ENCODE results near the gene DPP6.

DPP6 gene

DNA sequence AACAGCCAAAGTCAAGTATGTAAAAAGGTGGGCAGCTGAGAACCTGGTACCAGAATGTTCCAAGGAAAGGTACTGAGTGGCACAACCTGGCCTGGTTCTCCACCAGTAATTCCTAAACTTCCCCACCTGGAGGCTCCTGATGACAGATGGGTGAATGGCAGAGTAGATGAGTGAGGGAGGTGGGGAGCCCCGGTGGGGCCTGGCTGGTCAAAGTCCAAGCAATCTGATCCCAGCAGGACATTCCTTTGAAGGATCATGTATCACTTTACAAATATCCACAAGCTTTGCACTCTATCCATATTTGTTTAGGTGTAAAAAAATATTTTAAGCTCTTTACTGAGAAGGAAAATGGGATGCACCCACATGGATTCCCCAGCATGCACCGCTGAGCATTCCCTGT is 250.2 kb downstream of the DPP6 start:
- TF ChIP-seq EGR1 (IDR thresholded peaks at IDR 0.05) (no peak), TCF12 (IDR thresholded peaks at IDR 0.05; ENCODE audit: low read depth) (no peak), YY1 (IDR thresholded peaks at IDR 0.05; ENCODE audit: low read depth) (no peak), MAX (IDR thresholded peaks at IDR 0.05) (no peak), RAD21 (IDR thresholded peaks at IDR 0.05; ENCODE audit: low read depth) (no peak), CEBPB (IDR thresholded peaks at IDR 0.05) (no peak), TEAD4 (IDR thresholded peaks at IDR 0.05) (no peak)
- TF ChIP-seq, protein P1, sequence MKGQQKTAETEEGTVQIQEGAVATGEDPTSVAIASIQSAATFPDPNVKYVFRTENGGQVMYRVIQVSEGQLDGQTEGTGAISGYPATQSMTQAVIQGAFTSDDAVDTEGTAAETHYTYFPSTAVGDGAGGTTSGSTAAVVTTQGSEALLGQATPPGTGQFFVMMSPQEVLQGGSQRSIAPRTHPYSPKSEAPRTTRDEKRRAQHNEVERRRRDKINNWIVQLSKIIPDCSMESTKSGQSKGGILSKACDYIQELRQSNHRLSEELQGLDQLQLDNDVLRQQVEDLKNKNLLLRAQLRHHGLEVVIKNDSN (IDR thresholded peaks at IDR 0.05), result no peak
- TF ChIP-seq, protein P2, sequence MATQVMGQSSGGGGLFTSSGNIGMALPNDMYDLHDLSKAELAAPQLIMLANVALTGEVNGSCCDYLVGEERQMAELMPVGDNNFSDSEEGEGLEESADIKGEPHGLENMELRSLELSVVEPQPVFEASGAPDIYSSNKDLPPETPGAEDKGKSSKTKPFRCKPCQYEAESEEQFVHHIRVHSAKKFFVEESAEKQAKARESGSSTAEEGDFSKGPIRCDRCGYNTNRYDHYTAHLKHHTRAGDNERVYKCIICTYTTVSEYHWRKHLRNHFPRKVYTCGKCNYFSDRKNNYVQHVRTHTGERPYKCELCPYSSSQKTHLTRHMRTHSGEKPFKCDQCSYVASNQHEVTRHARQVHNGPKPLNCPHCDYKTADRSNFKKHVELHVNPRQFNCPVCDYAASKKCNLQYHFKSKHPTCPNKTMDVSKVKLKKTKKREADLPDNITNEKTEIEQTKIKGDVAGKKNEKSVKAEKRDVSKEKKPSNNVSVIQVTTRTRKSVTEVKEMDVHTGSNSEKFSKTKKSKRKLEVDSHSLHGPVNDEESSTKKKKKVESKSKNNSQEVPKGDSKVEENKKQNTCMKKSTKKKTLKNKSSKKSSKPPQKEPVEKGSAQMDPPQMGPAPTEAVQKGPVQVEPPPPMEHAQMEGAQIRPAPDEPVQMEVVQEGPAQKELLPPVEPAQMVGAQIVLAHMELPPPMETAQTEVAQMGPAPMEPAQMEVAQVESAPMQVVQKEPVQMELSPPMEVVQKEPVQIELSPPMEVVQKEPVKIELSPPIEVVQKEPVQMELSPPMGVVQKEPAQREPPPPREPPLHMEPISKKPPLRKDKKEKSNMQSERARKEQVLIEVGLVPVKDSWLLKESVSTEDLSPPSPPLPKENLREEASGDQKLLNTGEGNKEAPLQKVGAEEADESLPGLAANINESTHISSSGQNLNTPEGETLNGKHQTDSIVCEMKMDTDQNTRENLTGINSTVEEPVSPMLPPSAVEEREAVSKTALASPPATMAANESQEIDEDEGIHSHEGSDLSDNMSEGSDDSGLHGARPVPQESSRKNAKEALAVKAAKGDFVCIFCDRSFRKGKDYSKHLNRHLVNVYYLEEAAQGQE (IDR thresholded peaks at IDR 0.05; ENCODE audit: low read depth), result no peak

GRCh38 chr7:154304231-154304630 is 252.0 kb downstream of the DPP6 start:
- TF ChIP-seq EGR1 (IDR thresholded peaks at IDR 0.05), result no peak
- no peak for TF ChIP-seq ZBTB7A (IDR thresholded peaks at IDR 0.05; ENCODE audit: low read depth)
- TF ChIP-seq TEAD4 (IDR thresholded peaks at IDR 0.05), result no peak
- TF ChIP-seq, protein P2 (IDR thresholded peaks at IDR 0.05; ENCODE audit: low read depth), result no peak
- TF ChIP-seq EP300 (IDR thresholded peaks at IDR 0.05; ENCODE audit: borderline replicate concordance), result no peak
- no peak for TF ChIP-seq TAF1 (IDR thresholded peaks at IDR 0.05; ENCODE audit: low read depth)
- no peak for TF ChIP-seq CEBPB (IDR thresholded peaks at IDR 0.05)
- no peak for TF ChIP-seq NFIC (IDR thresholded peaks at IDR 0.05)
- TF ChIP-seq CREB1 (IDR thresholded peaks at IDR 0.05; ENCODE audit: low read depth), result no peak
- TF ChIP-seq, protein P1 (IDR thresholded peaks at IDR 0.05), result no peak
- TF ChIP-seq TCF12 (IDR thresholded peaks at IDR 0.05; ENCODE audit: low read depth), result no peak
- TF ChIP-seq FOXM1 (IDR thresholded peaks at IDR 0.05; ENCODE audit: borderline replicate concordance, low read depth), result no peak
- TF ChIP-seq YY1 (IDR thresholded peaks at IDR 0.05; ENCODE audit: low read depth), result no peak
- TF ChIP-seq RAD21 (IDR thresholded peaks at IDR 0.05; ENCODE audit: low read depth), result no peak
- TF ChIP-seq MAX (IDR thresholded peaks at IDR 0.05), result no peak

GRCh38 chr7:154304740-154305700 is 252.8 kb downstream of the DPP6 start:
- TF ChIP-seq, protein P2 (IDR thresholded peaks at IDR 0.05; ENCODE audit: low read depth), result no peak
- no peak for TF ChIP-seq RAD21 (IDR thresholded peaks at IDR 0.05; ENCODE audit: low read depth)
- no peak for TF ChIP-seq FOXM1 (IDR thresholded peaks at IDR 0.05; ENCODE audit: borderline replicate concordance, low read depth)
- TF ChIP-seq TCF12 (IDR thresholded peaks at IDR 0.05; ENCODE audit: low read depth), result no peak
- no peak for TF ChIP-seq YY1 (IDR thresholded peaks at IDR 0.05; ENCODE audit: low read depth)
- no peak for TF ChIP-seq MAX (IDR thresholded peaks at IDR 0.05)
- TF ChIP-seq, protein P1 (IDR thresholded peaks at IDR 0.05), result no peak
- no peak for TF ChIP-seq EGR1 (IDR thresholded peaks at IDR 0.05)
- TF ChIP-seq TEAD4 (IDR thresholded peaks at IDR 0.05), result no peak
- no peak for TF ChIP-seq CEBPB (IDR thresholded peaks at IDR 0.05)
- TF ChIP-seq EP300 (IDR thresholded peaks at IDR 0.05; ENCODE audit: borderline replicate concordance), result no peak
- no peak for TF ChIP-seq CREB1 (IDR thresholded peaks at IDR 0.05; ENCODE audit: low read depth)
- no peak for TF ChIP-seq TAF1 (IDR thresholded peaks at IDR 0.05; ENCODE audit: low read depth)

Measured in Ishikawa (cell line).